ENCODE measurements around the gene SULT4A1. TPM values are rescaled to one million over a fixed set of nuclear protein-coding genes. Genes with fewer than 3 reads are reported as not detected.

The SULT4A1 gene
- total and polyA plus RNA-seq, 2 donors (not counting 1 experiment from before 2014, with no cell fraction given): not detected

DNA sequence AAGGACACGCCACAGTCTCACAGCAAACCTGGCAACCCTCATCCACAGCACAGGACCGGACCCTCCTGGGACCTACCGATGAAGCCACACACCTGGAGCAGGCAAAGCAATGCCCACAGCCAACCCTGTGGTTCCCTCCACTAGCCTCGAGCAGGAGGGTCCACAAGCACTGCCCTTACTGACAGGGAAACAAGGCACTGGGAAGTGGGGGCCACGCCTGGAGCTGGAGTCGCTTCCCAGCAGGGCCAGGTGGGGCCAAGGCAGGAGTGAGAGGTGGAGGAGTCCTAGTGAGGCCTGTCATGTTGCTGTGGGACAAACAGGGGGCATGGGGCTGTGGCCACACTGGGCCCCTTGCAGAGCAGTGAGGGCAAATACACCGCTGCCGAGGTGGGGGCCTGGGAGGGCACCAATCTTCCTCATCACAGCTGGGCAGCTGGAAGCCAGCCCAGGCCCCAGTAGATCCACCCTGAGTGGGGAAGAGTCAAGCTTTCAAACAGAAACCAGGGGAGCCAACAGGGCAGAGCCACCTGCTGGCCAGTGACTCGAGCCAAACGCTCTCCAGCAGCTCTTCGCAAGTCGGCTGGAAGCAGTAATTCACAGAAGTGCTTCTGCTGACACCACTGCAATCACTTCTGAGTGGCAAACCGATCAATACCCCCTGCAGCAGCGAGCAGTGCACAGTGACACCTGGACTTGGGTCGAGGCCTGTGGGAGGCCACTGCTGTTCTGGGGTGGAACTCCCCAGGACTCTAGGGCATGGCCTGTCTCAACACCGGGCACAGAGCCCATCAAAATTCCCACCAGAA is 13.7 kb downstream of the SULT4A1 start:
- H3K4me3 Mint-ChIP-seq: no peak overlapping the region

More for the DNA sequence above, 13.7 kb downstream of the SULT4A1 start:
- DNase-seq (no peak), ATAC-seq (ENCODE audit: low read depth) (no peak)
- Histone ChIP-seq H3K4me3 (ENCODE audit: control extremely low read depth in 1 of 5, extremely low read depth in 1 of 5, insufficient read depth in 1 of 5, low read depth in 2 of 5, low read length in 4 of 5) (no peak overlapping the region), H4K20me1 (ENCODE audit: control insufficient read depth, insufficient read depth, low read length, poor library complexity, severe bottlenecking) (no peaks in the 10 kb centered on the region), H3K79me2 (ENCODE audit: control insufficient read depth, insufficient read depth, low read length) (no peaks in the 10 kb centered on the region), H3K4me1 (ENCODE audit: control insufficient read depth in 2 of 2, insufficient read depth in 2 of 2, low read length in 2 of 2) (no peaks in the 10 kb centered on the region), H2AFZ (ENCODE audit: insufficient read depth, low read depth, low read length, poor library complexity, severe bottlenecking) (no peak overlapping the region), H3K4me2 (replicated peaks; ENCODE audit: low read depth, low read length, poor library complexity, severe bottlenecking) (no peak overlapping the region), H3K9ac (ENCODE audit: low read length) (no peak overlapping the region), H3K27ac (ENCODE audit: low read length in 2 of 2) (no peak overlapping the region), H3K9me3 (ENCODE audit: control extremely low read depth in 1 of 3, control insufficient read depth in 2 of 3, insufficient read depth in 1 of 3, low read length in 2 of 3) (no peaks in the 10 kb centered on the region), H3K27me3 (replicated peaks in 1 of 4; ENCODE audit: control extremely low read depth in 1 of 4, control insufficient read depth in 3 of 4, insufficient read depth in 4 of 4, low read length in 3 of 4) (peaks cover 0 to 9% (median 0%) of the 10 kb centered on the region in 4 experiments), H3K36me3 (replicated peaks in 1 of 2; ENCODE audit: control extremely low read depth in 1 of 2, control insufficient read depth in 1 of 2, extremely low read depth in 1 of 2, insufficient read depth in 2 of 2, low read length in 1 of 2) (no peaks in the 10 kb centered on the region)
- Mint-ChIP-seq H3K27ac (no peak overlapping the region), H3K4me1 (no peaks in the 10 kb centered on the region), H3K9me3 (ENCODE audit: insufficient read depth) (no peaks in the 10 kb centered on the region), H3K27me3 (peaks cover 26% of the 10 kb centered on the region)
- TF ChIP-seq, protein P1, sequence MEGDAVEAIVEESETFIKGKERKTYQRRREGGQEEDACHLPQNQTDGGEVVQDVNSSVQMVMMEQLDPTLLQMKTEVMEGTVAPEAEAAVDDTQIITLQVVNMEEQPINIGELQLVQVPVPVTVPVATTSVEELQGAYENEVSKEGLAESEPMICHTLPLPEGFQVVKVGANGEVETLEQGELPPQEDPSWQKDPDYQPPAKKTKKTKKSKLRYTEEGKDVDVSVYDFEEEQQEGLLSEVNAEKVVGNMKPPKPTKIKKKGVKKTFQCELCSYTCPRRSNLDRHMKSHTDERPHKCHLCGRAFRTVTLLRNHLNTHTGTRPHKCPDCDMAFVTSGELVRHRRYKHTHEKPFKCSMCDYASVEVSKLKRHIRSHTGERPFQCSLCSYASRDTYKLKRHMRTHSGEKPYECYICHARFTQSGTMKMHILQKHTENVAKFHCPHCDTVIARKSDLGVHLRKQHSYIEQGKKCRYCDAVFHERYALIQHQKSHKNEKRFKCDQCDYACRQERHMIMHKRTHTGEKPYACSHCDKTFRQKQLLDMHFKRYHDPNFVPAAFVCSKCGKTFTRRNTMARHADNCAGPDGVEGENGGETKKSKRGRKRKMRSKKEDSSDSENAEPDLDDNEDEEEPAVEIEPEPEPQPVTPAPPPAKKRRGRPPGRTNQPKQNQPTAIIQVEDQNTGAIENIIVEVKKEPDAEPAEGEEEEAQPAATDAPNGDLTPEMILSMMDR (IDR thresholded peaks at IDR 0.05): no peak
- TF ChIP-seq EZH2 (IDR thresholded peaks at IDR 0.05; ENCODE audit: borderline replicate concordance, insufficient read depth, low read depth, low read length, poor library complexity, severe bottlenecking): no peak
- intact Hi-C loops (cut with micrococcal nuclease): no loop called here
- ChIA-PET POLR2A (no interaction called here), CTCF (no interaction called here)
- 64% methylated on average over 15 of the region's 16 CpGs for WGBS (ENCODE audit: insufficient coverage)

Measured in B cell (primary cell).